GM18498 (cell line): ENCODE data around the gene TMEM272.

Source experiments
- ATAC-seq: cut with Tn5 transposase; IDR thresholded peaks from one replicate; pipeline ENCODE4 v1.9.1; 2021; ENCODE audit warnings: mild to moderate bottlenecking, moderate library complexity; ENCODE audit not compliant: unreplicated experiment

The TMEM272 gene

GRCh38 chr13:51806566-51806965, 38.4 kb downstream of the TMEM272 start:
- ATAC-seq, result no peak

- ATAC-seq, result no peak
Observed at GRCh38 chr13:51805925-51806324, 39.1 kb downstream of the TMEM272 start.

GRCh38 chr13:51805313-51805712, 39.7 kb downstream of the TMEM272 start:
- no peak for ATAC-seq

DNA sequence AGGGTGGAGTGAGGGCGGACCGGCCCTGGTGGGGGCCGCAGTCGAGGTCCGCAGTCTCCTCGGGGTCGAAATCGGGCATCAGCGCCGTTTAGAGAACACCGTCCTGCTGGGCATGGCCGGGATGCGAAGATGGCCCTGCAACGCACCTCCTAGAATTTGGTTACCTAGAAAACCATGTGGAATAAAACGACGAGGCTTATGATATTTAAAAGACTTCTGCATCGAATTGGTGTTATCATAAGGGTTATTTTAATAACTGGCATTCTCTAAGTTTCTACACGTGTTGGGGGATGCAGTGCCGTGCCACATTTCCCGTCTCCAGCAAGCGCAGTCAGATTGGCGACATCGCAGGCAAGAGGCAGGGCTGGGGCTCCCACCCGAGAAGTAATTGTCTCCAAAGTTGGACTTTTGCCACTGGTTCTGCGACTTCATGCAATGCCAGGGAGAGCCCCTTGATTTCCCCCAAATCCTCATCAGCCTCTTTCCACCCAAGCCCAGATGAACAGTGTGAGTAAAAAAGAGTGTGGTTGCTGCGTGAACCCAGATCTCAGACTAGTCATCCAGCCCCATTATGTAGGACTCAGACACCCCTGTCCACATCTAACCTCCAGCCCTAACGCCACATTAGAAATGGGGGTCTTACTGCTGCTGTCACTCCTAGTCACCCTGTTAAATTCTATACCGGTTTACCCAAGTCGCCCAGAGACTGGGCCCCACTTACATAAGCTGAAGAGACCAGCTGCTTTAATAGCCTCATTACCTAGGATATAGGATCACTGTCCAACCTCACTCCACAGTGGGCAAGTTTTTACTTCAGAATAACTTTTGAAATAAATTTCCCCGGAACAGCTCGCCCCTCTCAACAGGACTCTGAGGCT, 40.4 kb downstream of the TMEM272 start:
- ATAC-seq, result no peak

DNA sequence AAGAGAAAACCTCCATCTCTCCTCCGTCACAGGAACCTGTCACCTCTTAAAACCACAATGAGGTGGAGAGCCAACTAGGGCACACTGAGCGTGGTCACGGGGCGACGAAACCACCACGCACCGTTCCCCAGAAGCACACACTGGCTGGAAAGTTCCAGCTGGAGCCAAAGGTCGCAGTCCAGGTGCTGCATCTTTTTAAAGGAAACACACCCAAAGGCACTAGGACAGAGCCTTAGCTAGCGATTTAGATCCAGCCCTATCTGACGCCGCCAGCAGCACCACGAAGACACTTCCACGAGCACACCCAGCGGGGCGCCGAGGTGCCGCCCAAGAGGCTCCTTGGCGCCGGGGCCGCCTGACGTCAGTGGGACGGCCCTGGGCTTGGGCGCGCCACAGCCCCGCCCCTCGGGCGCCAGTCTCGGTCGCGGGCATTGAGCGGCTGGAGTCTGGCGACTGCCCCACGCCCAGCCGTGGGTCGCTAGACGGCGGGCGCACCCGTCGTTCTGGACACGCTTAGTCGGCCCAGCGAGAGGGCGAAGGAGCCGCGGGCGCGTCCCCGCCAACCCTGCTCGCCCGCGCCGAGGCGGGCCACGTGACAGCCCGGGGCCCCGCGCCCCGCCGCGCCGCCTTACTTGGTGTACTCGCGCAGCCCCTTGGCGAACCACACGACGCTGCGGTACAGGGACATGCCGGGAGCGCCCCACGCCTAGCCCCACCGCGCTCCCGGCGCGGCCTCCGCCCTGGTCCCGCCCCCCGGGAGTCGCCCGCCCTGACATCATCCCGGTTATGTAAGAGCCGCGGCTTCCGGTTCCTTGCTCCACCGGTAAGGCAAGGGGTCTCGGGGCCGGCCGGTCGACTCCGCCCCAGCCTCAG, 41.3 kb downstream of the TMEM272 start, which contains the start of gene DHRS12:
Gene DHRS12, minus strand, starts transcription at position 742 of the 873 bp plus-strand sequence. CDS start 4,504 bp downstream, outside the sequence.
- peak; percentile 91 for ATAC-seq

DNA sequence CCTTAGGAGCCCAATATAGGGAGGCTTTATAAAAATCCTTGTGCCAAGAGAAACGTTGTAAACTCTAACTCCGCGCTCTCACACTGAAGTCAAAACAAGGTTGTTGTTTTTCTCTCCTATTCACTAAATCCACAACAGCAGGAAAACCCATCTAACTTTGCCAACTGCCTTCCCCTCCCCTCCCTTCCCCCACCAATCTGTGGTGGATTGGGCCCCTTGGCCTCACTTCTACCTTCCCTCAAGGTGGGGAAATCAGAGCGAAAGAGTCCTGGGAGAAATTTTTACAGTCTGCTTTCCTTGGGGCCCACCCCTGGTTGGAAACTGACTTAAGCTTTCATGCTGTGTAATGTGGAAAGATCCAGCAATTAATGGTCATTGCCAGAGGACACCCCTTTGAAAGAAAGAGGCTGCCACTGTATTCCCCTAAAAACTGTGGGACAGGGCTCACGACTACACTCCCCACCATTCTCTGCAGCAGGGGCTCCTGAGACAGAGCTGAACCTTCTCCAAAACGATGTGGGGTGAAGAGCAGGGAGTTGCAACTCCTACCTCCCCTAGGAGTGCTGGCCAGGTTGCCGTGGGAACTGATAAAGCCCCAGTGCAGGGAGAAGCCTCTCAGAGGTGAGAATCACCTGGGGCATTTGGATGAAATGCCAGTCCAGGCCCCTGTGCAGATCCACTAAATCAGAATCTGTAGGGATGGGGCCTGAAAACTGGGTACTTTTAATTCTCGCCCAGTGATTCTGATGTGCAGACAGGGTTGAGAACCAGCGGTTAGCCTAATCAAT, 42.2 kb downstream of the TMEM272 start:
- no peak for ATAC-seq

GRCh38 chr13:51801631-51802099, 43.3 kb downstream of the TMEM272 start:
- no peak for ATAC-seq

GRCh38 chr13:51800486-51800885, 44.5 kb downstream of the TMEM272 start:
- no peak for ATAC-seq

GRCh38 chr13:51799261-51799660, 45.7 kb downstream of the TMEM272 start:
- ATAC-seq, result no peak

- ATAC-seq, result no peak
Observed at GRCh38 chr13:51797664-51798488, 47.1 kb downstream of the TMEM272 start.

- no peak for ATAC-seq
Observed at GRCh38 chr13:51796546-51796945, 48.4 kb downstream of the TMEM272 start.

GRCh38 chr13:51795419-51795818, 49.6 kb downstream of the TMEM272 start:
- ATAC-seq, result no peak

DNA sequence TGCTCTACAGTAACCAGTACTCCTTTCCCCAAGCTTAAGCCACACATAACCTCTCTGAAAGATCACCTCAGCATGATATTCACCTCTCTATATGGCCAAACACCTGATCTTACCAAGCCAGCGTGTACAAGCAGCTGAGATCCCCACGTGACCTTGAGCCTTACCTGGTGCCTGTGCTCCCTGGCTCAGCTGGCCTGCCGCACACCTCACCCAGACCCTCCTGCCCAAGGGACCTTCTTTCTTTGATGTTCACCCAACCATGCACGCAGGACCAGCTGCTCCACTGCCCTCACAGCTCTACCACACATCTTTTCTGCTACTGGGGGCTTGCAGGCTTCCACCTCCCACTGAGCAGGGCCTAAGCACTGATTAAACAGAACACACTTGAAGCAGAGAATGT, 50.0 kb downstream of the TMEM272 start:
- no peak for ATAC-seq

DNA sequence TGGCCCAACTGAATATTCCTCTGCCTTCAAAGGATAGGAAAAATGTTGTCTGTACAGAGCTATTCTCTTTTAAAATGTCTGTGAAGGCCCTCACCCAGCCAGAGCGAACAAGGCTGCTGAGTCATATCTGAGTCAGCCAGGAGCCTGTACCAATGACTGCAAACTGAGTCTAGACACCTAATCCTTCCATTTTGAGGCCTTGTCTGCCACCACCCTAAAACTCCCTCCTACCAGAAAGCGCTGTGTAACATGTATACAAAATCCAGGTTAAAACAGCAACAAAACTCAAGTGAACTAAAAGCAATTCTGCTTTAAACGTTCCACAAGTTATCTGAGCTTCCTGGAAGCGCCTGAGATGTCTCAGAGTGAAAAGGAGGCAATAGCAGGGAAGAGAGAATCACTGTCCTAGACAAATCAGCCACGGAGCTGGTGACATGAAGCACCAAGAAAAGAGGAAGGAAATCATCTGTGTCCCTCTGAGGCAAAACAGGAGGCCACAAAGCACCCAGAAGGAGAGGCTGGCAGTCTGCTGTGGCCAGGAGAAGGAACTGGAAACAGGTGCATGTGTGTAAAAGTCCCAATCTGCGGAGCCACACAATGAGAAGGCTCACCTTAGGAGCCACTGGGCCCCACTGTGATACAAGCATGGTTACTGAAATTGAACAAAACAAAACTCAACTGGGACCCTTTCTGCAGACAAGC, 51.3 kb downstream of the TMEM272 start:
- peak; percentile 53 for ATAC-seq

DNA sequence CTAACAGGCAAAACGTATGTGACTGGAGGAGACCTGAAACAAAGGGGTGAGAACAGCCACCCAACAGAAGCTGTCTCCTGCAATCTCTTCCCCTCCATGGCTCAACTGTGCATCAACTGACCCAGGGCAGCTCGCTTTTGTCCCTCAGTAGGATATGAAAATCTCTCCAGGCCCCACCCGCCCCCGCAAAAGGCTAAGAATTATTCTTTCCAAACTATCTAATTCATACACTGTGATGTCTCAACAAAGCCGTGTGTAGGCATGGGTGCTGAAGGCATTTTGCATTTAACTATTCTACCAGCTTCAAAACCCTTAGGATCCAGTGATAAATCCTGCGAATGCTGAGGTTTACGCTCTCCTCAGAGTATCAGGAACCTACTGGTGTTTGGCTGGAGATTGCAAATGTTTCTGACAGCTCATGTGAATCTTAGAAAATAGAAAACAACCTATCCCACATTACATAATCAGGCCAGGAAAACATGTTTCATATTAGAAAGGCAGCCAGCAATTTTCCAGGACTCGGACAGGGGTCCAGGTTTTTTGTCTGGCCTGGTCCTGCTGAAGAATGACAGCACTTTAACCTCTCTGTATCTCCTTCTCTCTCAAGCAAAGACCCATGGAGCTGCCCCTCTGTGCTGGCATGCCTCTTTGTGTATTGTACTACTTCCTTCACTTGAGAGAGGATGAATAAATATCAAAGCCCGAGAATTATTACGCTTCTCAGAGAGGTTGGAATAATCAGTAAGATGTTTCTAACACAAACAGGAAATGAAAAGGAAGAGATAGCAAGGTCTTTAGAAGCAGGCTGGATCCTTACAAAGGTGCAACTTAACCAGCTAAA, 58.3 kb downstream of the TMEM272 start:
- ATAC-seq, result no peak

DNA sequence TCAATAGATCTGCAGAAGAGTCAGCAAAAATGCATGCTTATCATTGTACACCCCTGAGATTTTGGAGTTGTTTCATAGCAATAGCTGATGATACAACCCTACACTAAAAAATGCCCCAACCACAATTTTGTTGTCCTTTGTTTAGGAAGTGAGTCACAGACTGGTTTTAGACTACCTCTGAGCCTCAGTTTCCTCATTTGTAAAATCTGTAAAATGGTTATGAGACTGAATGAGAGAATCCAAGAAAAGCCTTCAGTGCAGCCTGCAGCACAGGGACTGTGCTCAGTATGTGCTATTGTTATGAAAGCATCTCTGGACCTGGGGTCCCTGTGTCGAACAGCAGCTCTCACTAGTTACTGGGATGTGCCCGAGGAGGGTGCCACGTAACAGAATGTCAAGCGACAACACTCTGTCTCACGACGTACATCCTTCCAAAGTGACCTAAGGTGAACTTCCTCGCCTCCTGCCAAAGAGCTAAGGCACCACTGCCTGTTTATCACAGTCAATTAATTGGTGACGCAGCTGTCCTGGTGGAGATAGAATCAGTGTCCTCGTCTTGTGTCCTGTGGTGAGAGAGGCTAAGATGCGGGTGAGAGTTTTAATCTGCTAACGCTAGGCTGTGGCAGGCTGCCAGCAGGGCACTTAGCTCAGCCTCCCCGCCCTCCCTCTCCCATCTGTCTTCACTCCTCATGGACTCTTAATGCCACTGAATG, 59.1 kb downstream of the TMEM272 start:
- no peak for ATAC-seq

GRCh38 chr13:51784097-51784496, 60.9 kb downstream of the TMEM272 start:
- no peak for ATAC-seq
